Measurements from ENCODE around the gene SLC8B1.

DNA sequence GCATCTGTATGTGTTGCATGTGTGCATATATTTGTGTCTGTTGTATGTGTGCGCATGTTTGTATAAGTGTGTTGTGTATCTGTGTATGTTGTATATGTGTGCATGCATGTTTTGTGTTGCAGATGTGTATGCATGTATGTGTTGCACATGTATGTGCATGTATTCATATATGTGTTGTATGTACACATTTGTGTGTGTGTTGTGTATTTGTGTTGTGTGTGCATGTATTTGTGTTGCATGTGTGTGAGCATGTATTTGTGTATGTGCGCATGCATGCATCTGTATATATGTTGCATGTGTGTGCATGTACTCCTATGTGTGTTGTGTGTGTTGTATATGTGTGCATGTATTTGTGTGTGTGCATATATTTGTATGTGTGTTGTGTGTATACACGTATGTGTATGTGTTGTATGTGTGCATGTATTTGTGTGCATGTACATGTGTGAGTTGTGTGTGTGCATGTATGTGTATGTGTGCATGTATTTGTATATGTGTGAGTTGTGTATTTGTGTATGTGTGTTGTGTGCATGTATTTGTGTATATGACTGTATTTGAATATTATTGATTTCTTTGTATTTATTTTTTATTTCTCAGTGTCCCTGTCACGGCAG is 16.8 kb downstream of the SLC8B1 start:
- TF ChIP-seq, protein P1, sequence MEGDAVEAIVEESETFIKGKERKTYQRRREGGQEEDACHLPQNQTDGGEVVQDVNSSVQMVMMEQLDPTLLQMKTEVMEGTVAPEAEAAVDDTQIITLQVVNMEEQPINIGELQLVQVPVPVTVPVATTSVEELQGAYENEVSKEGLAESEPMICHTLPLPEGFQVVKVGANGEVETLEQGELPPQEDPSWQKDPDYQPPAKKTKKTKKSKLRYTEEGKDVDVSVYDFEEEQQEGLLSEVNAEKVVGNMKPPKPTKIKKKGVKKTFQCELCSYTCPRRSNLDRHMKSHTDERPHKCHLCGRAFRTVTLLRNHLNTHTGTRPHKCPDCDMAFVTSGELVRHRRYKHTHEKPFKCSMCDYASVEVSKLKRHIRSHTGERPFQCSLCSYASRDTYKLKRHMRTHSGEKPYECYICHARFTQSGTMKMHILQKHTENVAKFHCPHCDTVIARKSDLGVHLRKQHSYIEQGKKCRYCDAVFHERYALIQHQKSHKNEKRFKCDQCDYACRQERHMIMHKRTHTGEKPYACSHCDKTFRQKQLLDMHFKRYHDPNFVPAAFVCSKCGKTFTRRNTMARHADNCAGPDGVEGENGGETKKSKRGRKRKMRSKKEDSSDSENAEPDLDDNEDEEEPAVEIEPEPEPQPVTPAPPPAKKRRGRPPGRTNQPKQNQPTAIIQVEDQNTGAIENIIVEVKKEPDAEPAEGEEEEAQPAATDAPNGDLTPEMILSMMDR (IDR thresholded peaks at IDR 0.05): no peak
- TF ChIP-seq POLR2A (IDR thresholded peaks at IDR 0.05): no peak
